MV-4-11 (cell line): ENCODE data around the gene MROH2B.

Experiments
- DNase-seq: peaks from one replicate; lab custom pipeline; 2025; lab: John Stamatoyannopoulos, UW

The MROH2B gene

DNA sequence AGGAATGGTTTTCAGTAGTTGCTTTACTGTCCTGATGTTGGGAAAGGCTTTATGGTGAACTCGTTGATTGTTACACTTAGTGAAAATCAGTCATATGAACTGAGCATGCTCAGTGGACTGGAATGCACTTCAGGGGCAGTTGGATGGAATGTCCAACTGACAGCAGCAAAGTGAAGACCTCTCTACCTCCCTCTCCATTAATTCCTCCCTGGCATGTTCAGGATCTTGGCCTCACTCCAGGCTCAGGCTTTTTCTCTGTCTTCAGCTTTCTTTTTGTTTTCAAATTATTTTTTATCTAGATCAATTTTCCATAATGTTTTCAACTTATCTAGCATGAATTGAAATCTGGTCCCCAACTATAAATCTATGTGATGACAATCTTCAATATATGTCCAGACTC, at the start of gene MROH2B:
TSS of gene MROH2B (minus strand) at position 101 of the 400 bp plus-strand sequence. CDS start 490 bp downstream, outside the sequence.
- DNase-seq, result no peak

GRCh38 chr5:41120600-41120999, 49.5 kb upstream of the MROH2B start:
- DNase-seq, result no peak

DNA sequence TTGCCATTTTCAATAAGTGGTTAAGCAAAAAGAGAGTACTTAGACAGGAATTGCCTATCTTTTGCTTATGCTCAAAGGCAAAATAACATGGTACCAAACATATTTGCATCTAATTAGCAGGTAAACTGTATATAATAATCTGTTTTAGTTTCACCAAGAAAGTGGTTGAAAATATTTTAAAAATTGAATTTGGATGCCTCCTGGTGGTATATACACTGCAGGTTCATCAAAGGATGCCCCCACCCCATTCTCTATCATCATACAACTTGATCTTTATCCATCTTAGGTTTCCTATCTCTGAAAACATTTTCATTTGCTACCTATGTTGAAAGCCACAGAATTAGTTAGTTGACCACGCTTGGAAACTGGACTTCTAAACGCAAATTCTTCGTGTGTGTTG, 47.0 kb upstream of the MROH2B start:
- no peak for DNase-seq

DNA sequence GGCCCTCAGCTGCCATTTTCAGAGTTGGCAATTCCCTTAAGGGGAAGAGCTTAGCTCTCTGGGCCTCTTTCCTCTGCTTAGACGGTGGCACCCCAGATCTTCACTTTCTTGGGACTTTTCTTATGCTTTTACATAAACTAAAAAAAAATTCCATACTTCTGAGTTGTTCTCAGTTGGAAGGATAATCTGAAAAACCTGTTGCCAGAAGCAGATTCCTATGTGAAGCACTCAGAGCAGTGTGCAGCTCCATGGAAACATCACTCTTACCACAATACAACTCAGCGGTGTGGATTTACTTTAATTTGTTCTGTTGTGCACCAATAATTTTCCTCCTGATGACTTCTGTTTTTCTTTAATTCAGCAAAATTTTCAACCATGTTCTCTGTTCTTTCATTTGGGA, 44.1 kb upstream of the MROH2B start:
- DNase-seq, result no peak

GRCh38 chr5:41112486-41113455, 41.6 kb upstream of the MROH2B start:
- no peak for DNase-seq

DNA sequence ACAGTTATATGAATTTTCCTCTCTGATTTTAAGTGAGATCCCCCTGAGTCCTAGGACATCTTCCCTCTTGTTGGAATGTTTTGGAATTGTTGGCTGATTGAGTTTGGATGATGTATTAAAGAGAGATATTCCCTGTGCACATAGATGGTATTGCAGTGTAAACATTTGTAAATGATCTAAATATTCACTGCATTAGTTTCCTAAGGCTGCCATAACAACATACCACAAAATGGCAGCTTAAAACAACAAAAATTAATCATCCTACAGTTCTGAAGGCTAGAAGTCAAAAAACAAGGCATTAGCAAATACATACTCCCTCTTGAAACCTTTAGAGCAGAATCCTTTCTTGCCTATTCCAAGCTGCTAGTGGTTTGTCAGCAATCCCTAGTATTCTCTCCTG, 38.0 kb upstream of the MROH2B start:
- DNase-seq, result no peak

DNA sequence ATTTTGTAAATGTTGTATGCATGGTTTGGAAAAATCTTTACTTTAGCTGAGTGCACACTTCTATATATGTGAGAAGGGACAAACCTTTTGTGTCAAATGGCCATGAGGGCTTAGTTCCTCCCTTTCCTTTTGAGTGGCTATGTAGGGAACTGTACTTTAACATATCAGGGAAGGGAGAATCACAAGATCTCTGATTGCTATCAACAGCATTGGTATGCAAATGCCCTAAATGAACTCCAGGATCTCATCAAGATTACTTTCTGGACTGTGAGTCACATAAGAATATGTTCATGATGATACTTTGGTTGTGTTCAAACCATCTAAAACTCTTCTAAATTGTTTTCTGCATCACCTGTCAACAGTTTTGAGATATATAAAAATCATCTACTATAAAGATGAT, 31.2 kb upstream of the MROH2B start:
- DNase-seq, result no peak

- no peak for DNase-seq
Measured at GRCh38 chr5:41097642-41098041, 26.5 kb upstream of the MROH2B start.

- DNase-seq, result no peak
Measured at GRCh38 chr5:41095324-41096101, 24.4 kb upstream of the MROH2B start.

- DNase-seq, result no peak
Measured at GRCh38 chr5:41094871-41095270, 23.7 kb upstream of the MROH2B start.

- no peak for DNase-seq
Measured at GRCh38 chr5:41093803-41094202, 22.7 kb upstream of the MROH2B start.

- no peak for DNase-seq
Measured at GRCh38 chr5:41087461-41087860, 16.3 kb upstream of the MROH2B start.

DNA sequence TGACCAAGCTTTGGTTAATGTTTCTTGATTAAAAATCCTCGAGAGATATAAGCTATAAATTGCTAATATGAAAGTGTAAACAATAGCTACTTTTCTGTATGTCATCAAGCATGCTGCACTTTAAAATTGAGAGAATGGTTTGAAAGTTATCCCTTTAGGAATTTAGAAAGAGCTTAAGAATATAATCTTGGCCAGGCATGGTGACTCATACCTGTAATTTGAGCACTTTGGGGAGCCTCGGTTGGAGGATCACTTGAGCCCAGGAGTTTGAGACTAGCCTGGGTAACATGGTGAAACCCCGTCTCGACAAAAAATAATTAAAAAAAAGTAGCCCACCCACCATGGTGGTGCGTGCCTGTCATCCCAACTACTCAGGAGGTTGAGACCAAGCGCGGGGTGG, 12.2 kb upstream of the MROH2B start:
- no peak for DNase-seq

DNA sequence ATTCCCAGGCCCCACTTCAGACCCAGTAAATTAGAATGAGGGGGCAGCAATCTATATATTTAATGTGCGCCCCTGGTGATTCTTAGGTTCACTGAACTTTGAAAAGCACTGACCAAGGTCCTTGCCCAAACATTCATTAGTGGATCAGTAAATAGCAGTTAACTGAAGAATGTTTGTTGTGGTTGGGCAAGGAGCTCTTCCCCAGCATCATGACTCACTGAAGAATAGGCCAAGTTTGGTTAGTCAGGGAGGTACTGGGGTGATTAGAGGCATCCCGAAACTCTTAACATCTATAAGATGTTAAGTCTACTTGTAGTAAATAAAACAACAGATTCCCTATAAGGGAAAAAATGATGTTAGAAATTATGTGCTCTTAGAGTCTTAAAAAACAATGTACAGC, 833 bp upstream of the MROH2B start:
- DNase-seq, result no peak

DNA sequence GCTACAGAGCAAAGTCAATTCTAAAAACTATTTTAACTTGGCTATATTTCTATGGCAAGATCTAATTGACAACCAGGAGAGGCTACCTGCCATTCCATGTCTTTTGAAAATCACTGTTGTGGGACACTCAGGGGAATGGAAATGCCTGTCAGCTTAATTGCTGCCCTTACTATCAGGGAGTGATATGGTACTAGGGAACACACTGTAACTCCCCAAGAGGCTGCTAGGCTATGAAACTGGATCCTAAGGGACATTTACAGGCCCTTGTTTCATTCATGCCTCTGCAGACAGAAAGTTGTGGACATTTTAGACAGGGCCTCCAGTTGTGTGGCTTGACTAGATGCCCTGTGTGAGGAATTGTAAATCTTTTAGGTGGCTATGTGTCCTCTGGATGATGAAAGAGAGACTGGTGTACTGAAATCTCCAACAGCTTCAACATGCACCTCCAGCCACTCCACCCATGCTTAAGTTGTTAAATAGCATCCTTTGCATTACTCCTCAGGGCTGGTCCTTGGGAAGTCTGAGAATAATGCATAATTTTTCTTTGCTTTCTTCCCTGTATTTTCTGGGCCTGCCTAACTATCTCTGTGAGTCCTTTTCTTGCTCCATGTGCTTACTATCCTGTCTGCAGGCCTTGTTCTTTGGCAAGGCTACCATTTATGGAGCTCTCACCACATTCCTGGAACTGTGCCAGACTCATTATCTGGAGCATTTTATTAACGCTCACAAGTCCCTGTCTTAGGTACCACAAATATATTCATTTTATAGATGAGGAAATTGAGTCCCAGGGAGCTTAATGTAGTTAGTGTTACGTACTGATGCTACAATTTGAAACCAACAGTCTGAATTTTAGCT, 3.2 kb downstream of the MROH2B start:
- DNase-seq, result no peak

DNA sequence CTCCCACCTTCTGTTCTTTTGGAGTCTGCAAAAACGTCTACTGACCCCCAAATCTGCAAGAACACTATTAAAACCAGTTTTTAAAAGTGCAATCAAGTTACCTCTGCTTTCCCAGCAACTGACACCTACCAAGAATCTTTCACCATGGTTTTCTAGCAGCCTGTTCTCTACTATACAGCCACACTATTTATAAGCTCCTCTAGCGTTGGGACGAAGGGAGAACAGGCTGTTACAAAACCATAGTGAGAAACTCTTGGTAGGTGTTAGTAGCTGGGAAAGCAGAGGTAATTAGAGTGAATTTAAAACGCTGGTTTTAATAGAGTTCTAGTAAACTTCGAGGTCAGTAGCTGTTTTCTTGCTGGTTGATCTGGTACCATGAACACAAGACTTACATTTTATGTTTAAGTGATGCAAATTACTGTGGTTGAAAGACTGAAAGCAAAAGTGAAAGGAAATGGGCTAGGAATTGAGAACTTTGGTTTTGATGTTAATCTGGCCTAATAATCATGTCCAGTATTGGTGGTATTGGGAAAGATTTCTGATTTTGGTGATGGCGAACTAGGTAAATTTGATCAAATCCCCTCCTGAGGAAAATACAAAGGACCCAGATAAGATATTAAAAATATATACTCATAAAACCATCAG, 5.3 kb downstream of the MROH2B start:
- DNase-seq, result no peak

DNA sequence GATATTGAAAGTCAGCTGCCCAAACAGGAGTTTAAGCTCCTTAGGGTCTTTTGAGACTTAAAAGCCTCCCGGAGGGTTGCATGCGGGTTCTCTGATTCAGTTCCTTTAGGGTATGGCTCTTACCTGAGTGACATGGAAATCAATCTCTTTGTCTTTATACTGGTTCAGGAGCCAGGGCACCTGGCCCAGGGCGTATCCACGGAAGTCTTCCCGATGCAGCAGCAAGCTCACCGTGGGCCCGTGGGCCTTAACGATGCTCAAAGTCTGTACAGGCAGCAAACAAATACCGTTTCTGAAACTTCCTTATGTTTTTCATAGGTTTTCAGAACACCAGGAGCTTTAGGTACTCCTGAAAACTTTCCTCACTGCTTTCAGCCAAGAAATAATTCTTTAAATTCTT, 13.2 kb downstream of the MROH2B start:
- no peak for DNase-seq

- DNase-seq, result no peak
Measured at GRCh38 chr5:41057231-41057630, 13.9 kb downstream of the MROH2B start.

- no peak for DNase-seq
Measured at GRCh38 chr5:41048986-41049385, 22.2 kb downstream of the MROH2B start.

DNA sequence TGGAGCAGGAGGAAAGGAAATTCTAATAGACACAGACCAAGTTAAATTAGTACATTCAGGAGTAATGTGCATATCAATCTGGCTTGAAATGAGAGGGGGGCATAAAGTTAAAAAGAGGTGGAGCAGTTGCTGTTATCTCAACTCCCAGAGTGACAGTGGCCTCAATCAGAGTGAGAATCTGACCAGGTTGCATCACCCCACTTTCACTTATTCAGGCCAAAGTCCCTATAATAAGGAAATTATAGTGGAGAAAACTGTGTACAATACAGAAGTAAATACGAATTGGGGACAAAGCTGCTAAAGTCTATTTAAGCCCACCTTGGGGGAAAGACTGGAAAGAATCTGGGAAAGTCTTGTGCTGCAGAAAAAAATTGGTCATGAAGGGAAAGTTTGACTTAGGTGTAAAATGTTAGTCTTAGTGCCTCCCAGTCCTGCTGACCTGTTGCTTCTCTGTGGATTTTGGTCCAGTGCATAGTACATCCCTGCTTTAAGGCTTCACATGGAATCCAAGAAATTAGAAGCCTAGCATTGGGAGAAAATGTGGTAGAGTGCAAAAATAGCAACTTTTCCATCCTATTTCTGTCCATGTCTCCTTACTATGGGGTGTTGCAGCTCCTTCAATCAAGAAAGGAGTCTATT, 27.9 kb downstream of the MROH2B start:
- no peak for DNase-seq

- no peak for DNase-seq
Measured at GRCh38 chr5:41032973-41033372, 38.2 kb downstream of the MROH2B start.
